ENCODE data around the gene TGFBR1.
A peak's percentile ranks its signal among the peaks of the same experiment; 100 is the strongest.
"Not testable (repeated sequence)": the region's sequence is repeated elsewhere in the genome, so short reads cannot be mapped to it uniquely, and the experiment has no call there.

TGFBR1 gene

DNA sequence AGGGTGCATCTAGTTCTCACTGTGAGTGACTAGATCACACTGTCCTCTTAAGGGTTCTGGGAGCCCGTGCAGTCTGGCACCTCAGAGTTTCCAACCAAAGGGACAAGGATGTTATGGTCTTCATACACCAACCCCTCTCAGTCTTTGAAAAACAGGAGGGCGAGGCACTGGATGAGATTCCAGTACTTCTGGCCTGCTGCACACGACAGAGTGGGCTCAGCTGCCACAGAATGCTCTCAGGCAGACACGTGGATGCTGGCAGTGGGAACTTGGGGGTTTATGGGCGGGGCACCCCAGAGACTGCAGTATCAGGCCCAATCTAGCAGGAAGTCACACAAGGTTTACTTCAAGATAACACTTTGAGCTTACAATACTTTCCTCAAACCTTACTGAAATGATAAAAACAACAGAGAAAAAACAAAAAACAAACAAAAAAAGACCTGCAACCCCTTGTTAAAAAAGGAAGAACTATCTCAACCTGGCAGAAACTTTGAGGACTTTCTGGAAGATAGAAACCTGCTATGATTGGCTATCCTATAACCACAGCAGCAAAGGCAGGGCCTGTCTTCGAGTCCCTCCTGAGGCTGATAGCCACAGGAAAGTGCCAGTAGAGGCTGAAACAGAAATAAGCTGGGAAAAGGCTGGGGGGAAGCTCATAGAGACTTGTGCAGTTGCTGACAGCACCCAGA lies 28.3 kb upstream of the TGFBR1 start:
- no peak for DNase-seq

DNA sequence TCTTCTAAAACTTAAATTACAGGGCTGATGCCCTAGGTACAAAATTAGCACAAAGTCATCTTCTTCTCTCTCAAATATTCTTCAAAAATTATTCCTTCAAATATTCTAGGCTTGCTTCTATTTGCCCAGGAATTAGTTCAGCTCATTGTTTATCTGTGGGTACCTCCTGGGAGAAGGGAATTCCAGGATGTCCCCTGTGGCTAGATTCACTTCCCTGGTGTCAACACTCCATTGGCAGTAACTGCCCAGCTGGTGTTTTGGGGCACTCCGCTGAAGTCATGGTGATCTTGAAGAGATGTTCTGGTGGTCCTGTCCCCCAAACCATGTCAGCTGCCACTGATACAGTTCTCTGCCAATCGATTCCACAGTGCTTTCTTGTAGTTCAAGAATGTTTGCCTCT lies 26.2 kb upstream of the TGFBR1 start:
- no peak for DNase-seq

DNA sequence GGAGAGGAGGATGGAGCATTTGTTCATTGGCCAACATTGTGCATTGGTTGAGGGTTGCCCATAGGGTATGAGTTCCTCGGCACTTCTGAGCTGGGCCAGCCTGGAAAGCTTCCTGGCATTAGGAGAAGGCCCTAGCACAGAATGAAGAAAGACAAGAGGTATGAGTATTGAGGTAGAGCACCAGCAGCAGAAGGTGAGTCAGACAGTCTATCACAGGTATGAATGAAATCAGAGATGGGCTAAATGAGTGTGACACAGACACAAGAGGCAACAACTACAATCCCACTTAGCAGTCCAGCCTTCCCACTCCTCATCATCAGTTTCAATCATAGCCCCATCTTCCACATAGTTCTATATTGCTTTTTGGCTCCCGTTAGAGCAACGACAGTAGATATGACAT lies 25.4 kb upstream of the TGFBR1 start:
- DNase-seq: no peak

DNA sequence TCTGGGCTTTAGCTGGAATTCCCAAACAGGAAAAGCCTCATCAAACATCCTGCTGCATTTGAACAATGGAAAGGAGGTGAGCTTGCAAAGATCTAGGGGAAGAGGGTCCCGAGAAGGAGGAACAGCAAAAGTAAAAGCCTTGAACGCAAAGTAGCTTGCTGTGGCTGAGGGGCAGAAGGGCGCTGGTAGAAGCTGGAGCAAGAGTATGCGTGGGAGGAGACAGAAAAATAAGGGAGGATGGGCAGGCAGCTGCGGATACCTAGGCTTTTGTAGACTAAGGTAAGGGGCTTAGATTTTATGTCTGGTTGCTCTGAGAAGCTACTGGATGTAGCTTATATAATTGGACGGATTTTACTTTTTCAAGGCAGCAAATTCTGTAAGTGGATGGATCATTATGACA lies 21.9 kb upstream of the TGFBR1 start:
- DNase-seq: no peak

DNA sequence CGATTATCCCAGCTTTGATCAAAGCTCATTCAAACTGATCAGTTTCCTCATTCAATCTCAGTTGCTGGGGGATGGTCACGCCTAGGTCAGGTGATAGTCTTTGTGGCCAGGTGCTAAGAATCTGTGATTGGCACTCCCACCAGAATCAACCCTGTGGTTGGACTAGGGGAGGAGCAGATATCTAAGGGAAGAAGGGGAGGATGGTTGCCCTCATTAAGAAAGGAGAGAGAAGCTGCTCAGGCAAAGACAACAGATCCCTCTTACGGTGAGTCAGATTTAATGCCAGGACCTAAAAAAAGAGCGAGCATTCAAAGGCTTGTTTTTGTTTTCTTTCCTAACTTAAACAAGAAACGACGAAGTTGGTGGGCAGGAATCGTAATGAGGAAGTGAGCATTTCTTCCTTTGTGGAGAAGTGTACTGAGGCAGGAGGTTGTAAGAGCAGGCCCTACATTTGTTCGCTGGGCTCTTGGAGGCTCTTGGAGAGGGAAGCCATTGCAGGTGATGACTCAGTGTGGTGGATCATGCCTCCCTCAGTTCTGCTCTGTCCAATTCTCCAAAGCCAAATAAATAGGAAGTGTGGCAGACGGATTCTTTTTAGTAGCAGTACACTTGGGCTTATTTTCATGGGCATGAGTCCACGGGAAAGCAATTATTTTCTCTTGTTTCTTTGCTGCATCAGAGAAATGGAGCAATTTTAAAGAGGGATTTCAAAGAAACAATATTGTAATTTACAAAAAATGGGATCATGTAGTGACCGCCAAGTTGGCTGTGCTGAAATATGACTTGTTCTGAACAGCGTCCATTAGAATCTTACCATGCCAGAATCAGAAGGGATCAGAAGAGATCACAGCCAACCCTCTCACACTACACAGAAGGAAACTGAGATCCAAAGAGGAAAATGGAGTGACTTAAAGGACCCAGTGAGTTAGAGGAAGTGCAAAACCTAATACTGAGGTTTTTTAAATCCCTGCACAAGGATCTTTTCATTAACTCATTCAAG lies 18.7 kb upstream of the TGFBR1 start:
- DNase-seq: no peak

DNA sequence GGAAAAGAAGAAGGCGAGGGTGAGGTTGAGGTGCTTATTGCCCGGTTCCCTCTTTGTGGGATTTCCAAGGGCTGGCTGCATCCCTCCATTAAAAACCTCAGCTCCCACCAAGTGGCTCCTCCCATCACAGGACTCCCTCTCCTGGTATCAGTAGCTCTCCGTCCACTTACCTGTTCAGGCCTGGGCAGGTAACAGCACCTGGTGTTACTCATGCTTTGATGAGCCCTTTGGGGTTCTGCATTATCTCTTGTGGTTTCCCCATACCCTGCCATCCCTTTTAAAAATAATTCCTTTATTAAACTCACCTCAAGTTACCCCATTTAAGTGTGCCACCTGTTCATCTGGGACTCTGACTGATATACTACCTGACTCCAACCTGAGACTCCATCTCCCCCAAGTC lies 17.5 kb upstream of the TGFBR1 start:
- DNase-seq: no peak

DNA sequence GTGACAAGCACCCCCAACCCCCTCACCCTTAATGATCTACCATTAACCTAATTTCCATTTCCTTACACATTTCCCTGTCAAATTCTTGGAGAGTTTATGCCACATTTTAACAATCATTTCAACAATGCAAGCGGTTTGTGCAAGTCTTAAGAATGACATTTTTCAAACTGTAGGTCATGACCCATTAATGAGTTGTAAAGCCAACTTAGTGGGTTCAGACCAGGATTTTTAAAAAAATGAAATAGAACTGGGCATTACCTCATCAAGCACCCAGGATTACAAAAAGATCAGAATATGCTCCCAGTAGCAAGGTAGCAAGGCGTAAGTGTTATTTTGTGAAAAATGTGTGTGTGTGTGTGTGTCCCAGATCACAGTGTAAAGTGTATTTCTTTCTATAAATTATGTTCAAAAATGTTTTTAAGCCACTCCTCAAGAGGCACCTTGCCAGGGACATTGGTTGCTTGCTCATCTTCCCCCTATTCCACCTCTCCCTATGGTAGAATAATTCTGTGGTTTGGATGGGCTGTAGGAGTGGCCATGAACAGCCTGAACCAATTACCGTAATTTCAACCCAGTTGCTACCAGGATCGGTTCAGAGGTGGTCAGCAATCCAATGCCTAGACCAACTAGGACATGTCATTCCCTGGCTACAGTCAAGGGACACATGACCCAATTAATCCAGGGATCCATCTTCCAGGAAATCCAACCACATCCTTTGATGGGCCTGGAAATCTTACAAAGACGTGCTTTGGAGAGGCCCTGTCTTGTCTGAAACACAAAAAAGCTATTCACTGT lies 14.4 kb upstream of the TGFBR1 start:
- no peak for DNase-seq

DNA sequence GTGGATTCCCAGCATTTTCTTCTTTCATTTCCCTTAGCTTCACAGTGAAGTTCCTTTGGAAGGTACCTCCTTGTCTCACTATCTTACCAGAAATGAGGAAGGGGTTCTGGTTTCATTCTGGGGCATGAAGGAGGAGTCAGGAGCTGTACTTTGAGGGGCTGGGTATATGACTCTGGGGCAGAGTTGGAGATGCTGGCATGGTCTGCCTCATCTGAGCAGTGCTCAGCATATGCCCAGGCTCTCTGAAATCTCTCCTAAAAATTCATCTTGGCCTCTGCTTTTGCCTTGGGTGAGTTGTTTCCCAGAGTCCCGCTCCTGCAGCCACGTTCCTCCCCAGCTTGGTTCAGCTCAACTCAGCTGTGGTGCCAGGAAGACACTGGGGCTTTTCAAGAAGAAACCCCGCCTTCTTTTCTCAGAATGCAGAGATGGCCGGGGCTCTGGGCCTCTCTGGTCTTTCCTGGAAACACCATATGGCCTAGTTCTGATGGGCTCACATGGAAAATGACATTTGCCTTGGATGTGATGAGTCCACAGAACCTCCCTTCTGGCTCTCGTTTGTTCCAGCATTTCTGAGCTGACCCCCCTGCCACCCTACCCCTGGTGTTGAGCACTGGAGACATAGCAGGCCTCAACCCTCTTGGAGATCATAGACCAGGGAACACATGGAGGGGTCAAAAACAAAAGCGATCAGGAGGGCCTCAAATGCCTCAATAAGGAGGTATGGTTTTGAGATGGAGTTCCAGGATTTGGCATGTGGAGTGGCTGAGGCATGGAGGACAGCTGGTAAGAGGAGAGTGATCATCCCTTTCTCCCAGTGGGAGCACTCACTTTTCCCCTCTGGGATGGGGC lies 12.0 kb upstream of the TGFBR1 start:
- DNase-seq: peak in 1 of 2 donors; percentile 36

DNA sequence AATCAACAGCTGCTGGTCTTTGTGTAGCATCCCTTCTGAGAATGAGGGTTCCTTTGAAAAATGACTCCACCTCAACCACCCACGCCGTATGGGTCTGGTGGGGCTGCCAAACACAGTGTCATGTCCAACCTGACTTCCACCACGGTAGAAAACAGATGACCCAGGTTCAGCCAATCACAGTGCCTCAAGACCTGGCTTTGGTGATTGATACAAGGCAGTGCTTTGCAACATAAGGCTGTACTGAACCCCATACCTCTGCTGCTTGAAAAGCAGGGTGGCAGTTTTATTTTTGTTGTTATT lies 11.5 kb upstream of the TGFBR1 start:
- DNase-seq: no peak

DNA sequence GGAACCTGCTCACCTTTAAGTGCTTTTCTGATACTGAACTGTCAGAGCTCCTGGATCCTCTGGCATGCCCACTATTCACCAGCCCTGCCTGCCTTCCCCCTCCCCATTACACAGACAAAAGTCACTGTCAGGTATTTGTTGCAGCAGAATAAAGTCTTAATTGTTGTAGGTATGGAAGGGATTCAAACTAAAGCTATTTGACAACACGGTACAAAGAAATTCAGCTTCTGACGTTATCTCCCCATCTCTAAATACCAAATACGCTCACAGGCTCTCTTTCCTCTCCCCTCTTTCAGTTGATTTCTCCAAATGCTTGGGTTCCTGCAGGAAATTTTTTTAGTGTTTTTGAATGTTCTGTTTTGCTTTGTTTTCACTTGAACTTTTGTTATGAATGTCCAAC lies 9.3 kb upstream of the TGFBR1 start:
- no peak for DNase-seq

DNA sequence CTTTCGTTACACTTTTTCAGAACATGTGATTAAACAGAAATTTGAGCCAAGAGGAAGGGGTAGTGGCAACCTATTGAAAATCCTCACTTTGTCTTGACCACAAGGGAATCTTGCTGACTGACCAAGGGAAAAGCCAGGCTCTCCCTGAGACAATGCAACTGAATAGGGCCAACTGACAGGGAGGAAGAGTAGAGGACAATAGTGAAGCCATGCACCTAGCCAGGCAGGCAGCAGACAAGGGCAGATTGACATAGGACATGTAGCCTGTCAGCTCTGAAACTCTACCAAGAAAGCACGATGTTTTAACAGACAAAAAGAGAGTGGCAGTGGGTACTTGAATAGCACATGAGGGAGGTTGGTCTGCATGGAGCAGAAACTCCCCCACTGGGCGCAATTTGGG lies 8.5 kb upstream of the TGFBR1 start:
- DNase-seq: no peak

DNA sequence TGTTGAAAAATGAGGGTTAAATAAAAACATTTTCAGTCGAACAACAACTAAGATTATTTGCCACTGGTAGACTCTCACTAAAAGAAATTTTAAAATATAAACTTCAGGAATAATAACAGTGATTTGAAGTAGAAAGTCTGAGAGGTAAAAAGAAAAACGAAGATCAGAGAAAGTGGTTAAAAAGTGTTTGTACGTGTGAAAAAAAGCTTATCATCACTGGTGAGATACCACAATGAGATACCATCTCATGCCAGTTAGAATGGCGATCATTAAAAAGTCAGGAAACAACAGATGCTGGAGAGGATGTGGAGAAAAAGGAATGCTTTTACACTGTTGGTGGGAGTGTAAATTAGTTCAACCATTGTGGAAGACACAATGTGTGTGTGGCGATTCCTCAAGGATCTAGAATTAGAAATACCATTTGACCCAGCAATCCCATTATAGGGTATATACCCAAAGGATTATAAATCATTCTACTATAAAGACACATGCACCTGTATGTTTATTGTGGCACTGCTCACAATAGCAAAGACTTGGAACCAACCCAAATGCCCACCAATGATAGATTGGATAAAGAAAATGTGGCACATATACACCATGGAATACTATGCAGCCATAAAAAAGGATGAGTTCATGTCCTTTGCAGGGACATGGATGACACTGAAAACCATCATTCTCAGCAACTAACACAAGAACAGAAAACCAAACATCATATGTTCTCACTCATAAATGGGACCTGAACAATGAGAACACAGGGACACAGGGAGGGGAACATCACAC lies 4.9 kb upstream of the TGFBR1 start:
- DNase-seq: not testable (repeated sequence)

DNA sequence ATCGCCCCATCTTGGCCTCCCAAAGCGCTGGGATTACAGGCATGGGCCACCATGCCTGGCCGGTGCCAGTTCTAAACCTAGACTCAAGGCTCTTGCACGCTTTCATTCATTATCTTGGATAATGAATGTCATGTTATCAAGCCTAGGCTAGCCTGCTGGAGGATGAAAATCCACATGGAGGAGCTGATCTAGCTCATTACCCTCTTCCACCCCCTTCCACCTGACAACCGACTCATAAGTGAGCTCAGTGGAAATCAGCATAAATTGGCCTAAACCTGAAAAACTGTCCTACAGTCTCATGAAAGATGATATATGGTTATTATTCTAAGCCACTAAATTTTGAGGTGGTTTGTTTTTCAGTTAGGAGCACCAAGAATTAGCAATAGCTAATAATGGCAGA lies 3.6 kb upstream of the TGFBR1 start:
- no peak for DNase-seq

DNA sequence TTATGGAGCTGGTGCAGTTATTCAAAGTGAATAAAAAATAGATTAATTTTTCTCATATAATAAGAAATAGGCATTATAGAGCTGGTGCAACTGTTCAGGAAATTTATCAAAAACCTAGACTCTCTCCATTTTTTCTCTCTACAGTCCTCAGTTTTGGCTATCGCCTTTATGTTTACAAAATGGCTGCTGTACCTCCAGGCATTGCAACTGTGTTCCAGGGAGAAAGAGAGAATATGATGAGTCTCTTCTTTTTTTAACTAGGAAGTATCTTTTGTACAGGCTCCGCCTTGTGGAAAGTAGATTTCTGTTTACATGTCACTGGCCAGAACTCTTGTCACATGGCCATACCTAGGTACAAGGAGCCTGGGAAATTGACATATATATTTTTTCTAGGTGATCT lies 3.1 kb upstream of the TGFBR1 start:
- DNase-seq: no peak

DNA sequence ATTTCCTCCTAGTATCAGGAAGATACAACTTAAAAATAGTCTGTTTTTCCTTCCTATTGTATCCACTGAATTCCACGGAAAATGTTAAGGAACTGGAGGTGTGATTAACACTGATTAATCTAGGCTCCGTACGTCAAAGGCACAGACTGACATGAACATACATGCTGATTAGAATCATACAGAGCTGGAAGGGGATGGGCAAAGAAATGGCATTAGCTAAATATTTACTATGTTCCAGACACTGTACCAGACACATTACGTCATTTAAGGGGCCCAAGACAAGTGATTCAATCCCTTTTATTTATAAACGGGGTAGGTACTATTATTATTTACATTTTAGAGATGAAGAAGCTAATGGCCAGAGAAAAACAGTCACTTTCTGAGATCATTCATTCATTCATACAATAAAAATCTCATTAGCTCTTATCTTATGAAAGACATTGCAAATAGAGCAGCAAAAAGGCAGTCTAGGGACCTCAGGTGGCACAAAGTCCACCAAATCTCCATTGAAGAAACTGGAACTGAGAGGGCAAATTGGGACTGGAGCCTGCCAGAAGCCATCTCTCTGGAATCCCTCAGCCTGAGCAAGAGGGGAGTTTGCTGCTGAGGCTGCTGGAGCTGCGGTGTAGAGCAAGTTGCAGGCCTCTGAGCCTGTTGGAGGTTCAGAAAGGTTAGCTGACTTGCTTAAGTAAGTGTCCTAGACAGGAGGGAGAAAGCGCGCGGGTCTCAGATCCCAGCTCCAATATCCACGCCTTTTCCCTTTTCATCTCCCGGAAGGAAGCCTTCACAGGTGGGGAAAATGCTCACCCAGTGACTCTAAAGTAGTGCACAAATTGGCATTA lies 1.6 kb upstream of the TGFBR1 start:
- no peak for DNase-seq

DNA sequence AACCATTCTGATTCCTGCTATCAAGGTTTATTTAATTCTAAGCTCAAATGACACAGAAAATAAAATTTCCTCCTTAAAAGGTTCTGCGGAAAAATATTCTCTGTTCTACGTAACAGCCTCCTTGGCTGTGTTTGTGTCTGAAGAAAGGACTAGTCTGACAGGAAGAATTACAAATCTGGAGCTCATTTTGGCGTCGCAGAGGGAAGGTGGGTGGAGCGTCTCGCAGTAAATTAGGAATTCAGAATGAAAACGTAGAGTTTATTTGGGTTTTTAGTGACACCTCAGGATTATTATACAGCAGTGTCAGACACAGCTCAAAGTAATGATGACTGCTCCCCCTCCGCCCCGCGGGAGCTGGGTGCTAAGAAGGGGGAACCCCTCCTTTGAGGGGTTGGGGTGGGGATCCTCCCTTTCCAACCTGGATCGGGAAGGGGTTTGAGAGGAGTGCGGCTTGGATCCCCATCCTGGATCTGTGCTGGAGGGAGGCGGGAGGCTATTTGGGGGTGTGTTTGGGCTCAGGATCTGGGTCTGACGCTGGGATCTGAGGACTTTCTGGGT lies 933 bp upstream of the TGFBR1 start:
- no peak for DNase-seq

DNA sequence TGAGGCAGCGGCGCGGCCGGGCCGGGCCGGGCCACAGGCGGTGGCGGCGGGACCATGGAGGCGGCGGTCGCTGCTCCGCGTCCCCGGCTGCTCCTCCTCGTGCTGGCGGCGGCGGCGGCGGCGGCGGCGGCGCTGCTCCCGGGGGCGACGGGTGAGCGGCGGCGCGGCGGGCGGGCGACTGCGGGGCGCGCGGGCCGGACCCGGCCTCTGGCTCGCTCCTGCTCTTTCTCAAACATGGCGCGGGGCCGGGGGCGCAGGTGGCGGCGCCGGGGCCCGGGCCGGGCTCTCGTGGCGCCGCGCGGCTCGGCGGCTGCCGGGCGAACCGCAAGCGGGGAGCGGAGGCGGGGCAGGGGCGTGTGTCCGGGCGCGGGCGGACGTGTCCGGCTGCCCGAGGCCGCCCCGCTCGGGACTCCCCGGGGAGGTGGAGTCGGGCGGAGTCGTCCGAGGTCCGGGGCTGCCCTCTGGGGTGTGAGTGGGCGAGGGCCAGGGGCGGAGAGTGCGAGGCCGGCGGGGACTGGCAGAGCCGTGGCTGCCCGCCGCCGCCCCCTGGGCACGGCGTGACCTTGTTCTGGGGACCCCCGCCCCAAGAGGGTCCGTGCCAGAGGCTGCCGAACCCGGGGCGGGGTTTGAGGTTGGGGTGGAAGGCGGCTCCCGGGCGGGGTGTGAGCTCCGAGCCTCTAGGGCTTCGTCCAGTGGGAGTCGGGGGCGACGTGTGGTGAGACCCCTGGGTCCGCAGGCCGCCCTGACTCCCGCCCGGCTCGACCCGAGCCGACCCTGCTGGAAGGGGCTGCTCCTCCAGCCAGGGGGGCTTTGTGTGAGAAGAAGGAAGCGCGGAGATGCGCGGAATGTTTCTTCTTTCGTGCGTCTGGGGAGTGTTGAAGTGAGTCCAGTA lies 485 bp downstream of the TGFBR1 start:
- peak; percentile 25 to 30 for DNase-seq

DNA sequence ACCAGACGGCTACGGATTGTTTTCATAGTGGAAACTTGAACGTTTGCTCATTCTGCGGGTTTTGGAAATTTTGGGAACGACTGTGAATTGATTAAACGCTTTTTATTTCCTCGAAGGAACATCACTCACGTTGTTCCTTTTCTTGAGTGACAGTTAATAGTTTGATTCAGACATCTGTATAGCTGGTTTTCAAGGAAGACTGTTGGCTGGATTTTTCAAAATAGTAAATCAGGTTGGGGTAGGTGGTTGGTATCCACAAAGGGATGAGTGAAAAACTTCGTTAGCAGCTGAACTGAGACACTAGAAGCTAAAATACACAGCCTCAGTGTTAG lies 1.1 kb downstream of the TGFBR1 start:
- no peak for DNase-seq

DNA sequence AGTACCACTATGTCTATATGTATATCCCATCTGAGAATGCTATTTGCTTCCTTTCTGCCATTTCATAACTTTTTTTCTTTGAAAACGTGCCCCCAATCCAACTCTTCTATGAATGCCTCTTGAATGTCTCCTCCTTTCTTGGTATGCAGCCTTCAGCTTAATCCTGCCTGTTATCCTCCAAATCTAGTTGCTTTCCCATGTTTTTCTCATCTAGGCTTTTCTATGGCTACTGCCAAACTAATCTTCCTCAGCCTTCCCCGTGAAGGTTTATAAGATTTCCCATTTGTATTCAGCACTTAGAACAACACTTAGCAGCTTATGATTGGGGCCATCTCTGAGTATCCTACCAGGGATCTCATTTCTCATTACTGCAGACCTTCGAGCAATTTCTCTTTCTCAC lies 2.5 kb downstream of the TGFBR1 start:
- DNase-seq: no peak

DNA sequence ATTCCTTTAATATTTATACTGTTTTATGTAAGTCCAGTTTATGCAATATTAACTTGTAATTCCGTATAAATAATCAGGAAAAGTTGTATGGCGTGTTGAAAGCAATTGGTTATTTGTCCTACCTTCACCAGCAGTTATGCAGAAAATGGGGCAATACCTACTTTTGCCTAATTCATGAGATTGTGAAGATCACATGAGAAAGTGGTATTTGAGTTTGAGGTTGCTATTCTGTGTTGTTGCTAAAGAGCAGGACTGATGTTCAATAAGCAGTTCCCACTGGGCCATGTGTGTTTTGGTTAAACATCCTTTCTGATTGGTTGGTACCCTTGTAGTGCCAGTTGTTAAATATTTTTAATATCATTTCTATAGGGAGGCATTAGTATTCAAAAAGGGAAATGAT lies 3.2 kb downstream of the TGFBR1 start:
- no peak for DNase-seq

Measured in stimulated activated CD4-positive, alpha-beta T cell treated with anti-CD3 and anti-CD28 coated beads, Interleukin-2, amount 100 ng/mL, for 48 hours (primary cell).